Measurements from ENCODE around the gene FPR3. TPM values are rescaled to one million over a fixed set of nuclear protein-coding genes. Genes with fewer than 3 reads are reported as not detected.
A peak's percentile ranks its signal among the peaks of the same experiment; 100 is the strongest.
"Not testable (repeated sequence)": the region's sequence is repeated elsewhere in the genome, so short reads cannot be mapped to it uniquely, and the experiment has no call there.

The FPR3 gene
- total RNA-seq = 2.2 TPM

GRCh38 chr19:51794885-51795490 lies at the start of gene FPR3:
FPR3 (plus strand) TSS chr19:51795157; CDS start chr19:51823749, 28,592 bp downstream.
- DNase-seq = no peak

GRCh38 chr19:51746731-51747130 lies 48.2 kb upstream of the FPR3 start:
- DNase-seq = no peak

GRCh38 chr19:51749979-51750378 lies 45.0 kb upstream of the FPR3 start:
- DNase-seq = no peak

- DNase-seq = no peak
Observed at GRCh38 chr19:51750400-51751094, 44.4 kb upstream of the FPR3 start.

- no peak for DNase-seq
Observed at GRCh38 chr19:51751655-51752054, 43.3 kb upstream of the FPR3 start, which contains the start of gene FPR1. FPR1 (minus strand) TSS chr19:51751878; CDS start chr19:51746994, 4,884 bp downstream.

- no peak for DNase-seq
Observed at GRCh38 chr19:51754109-51754508, 40.8 kb upstream of the FPR3 start.

GRCh38 chr19:51754770-51755169 lies 40.2 kb upstream of the FPR3 start:
- no peak for DNase-seq

GRCh38 chr19:51755571-51755970 lies 39.4 kb upstream of the FPR3 start:
- DNase-seq = no peak

GRCh38 chr19:51760697-51761356 lies 34.1 kb upstream of the FPR3 start, which contains the start of gene FPR2:
FPR2 (plus strand) TSS chr19:51761180; CDS start chr19:51768659, 7,479 bp downstream.
- no peak for DNase-seq

- no peak for DNase-seq
Observed at GRCh38 chr19:51761696-51762095, 33.3 kb upstream of the FPR3 start.

GRCh38 chr19:51765086-51765485 lies 29.9 kb upstream of the FPR3 start:
- no peak for DNase-seq

GRCh38 chr19:51766461-51766860 lies 28.5 kb upstream of the FPR3 start:
- DNase-seq = no peak

- no peak for DNase-seq
Observed at GRCh38 chr19:51771376-51772130, 23.4 kb upstream of the FPR3 start.

- DNase-seq = no peak
Observed at GRCh38 chr19:51772977-51773376, 22.0 kb upstream of the FPR3 start.

GRCh38 chr19:51776561-51776960 lies 18.4 kb upstream of the FPR3 start:
- not testable (repeated sequence) for DNase-seq

GRCh38 chr19:51777570-51778462 lies 17.1 kb upstream of the FPR3 start:
- peak; percentile 59 for DNase-seq

GRCh38 chr19:51779181-51779580 lies 15.8 kb upstream of the FPR3 start:
- DNase-seq = no peak

- DNase-seq = no peak
Observed at GRCh38 chr19:51779703-51780102, 15.3 kb upstream of the FPR3 start.

GRCh38 chr19:51780270-51780669 lies 14.7 kb upstream of the FPR3 start:
- no peak for DNase-seq

- no peak for DNase-seq
Observed at GRCh38 chr19:51781999-51782398, 13.0 kb upstream of the FPR3 start.

GRCh38 chr19:51783372-51783771 lies 11.6 kb upstream of the FPR3 start:
- peak; percentile 9 for DNase-seq
